T follicular helper cell (primary cell): ENCODE results near the gene FRAS1.

Source experiments
- DNase-seq: peaks from one replicate; pipeline ENCODE4 v3.0.0-alpha.2; 2020; ENCODE audit warnings: low read depth

FRAS1 gene

DNA sequence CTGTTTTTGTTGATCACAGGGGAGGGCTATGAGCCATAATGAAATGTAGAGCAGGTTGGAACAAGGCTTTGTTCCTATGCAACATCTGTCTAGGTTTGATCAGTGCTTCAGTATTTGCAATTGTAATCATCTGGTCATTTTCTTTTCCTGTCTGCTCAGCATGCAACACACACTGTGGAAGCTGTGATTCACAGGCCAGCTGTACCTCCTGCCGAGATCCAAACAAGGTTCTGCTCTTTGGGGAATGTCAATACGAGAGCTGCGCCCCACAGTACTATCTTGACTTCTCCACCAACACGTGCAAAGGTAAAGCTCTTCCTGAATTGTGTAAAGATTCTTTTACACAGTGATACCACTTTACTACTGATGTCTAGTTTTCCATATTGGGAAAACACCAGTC, 312.6 kb downstream of the FRAS1 start:
- no peak for DNase-seq

DNA sequence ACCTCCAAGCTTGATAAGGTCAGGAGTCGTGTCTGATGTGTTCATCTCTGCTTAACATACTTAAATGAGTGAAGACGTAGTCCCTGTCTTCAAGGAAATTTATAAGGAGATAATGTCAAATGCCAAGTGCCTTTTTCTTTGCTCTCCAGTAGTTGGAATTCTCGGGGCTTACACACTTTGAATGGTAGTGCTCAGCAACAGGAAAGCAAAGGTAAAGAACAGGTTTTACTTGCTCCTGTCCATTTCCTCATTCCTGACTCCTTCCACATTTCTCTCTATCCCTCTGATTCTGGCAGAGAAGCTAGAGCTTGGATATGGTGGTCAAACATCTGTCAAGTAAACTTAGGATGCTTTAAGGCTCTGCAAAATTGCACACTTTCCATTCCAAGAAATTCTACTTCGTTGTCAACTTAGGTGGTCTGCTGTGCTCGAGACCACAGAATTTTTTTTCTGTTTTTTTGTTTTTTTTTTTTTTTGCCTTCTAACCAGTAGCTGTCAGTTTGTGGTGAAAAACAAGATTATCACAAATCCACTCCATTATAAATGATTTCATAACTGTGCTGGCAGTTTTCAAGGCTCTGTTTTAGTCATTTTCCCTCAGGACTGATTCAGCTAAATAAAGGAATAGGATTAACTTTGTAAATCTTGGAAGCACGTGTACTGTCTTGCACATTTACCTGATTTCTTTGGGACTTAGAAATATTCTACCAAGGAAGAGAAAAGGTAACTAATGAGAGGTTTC, 313.7 kb downstream of the FRAS1 start:
- no peak for DNase-seq

GRCh38 chr4:78372355-78372988, 315.3 kb downstream of the FRAS1 start:
- DNase-seq, result no peak

DNA sequence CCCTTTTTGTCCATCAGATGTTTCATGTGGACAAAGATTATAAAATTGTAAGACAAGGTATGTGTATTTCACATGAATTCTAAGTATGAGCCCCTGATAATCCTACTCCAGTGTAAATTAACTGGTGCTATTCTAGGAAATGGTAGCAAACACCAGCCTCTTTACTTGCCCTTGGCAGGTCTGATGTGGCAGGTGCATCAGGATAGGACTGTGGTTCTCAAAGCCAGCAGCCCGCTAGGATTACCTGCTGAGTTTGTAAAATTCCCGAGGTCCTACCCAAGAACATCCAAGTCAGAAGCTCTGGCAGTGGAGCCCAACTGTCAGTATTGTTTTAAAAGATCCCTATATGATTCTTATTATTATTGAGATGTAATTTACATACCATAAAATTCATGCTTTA, 320.4 kb downstream of the FRAS1 start:
- no peak for DNase-seq

GRCh38 chr4:78379040-78379439, 321.9 kb downstream of the FRAS1 start:
- DNase-seq, result no peak

GRCh38 chr4:78379991-78380729, 323.0 kb downstream of the FRAS1 start:
- no peak for DNase-seq

GRCh38 chr4:78386679-78387078, 329.6 kb downstream of the FRAS1 start:
- no peak for DNase-seq

DNA sequence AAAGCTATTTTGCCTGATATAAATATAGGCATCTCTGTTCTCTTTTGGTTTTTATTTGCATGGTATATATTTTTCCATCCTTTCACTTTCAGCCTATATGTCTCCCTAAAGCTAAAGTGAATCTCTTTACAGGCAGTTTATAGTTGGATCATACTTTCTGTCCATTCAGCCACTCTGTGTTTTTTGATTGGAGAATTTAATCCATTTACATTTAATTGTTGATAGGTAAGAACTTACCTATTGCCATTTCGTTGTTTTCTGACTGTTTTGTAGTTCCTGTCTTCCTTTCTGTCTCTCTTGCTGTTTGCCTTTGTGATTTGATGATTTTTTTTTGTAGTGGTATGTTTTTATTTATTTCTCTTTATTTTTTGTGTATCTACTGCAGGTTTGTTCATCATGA, 338.5 kb downstream of the FRAS1 start:
- DNase-seq, result no peak

DNA sequence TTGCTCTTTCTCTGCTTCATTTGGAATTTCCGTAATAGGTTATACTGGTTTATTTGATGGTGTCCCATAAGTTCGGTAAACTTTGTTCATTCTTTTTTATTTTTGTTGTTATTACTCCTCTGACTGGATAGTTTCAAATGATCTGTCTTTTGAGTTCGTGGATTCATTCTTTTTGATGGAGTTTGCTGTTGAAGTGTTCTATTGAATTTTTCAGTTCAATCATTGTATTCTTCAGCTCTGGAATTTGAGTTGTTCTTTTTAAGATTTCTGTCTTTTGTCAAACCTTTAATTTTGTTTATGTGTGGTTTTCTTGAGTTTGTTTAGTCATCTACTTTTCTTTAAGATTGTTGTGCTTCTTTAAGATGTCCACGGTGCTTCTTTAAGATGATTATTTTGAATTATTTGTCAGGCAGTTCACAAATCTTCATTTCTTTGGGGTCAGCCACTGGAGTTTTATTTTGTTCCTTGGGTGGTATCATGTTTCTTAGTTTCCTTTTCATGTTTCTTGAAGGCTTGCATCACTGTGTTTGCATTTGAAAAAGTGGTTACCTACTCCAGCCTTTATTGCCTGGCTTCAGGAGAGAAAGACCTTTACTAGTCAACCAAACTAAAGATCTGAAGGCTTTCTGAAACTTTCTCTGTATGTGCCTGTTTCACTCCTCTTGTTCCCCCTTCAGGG, 339.6 kb downstream of the FRAS1 start:
- no peak for DNase-seq

GRCh38 chr4:78397292-78397630, 340.1 kb downstream of the FRAS1 start:
- DNase-seq, result no peak

- no peak for DNase-seq
Measured at GRCh38 chr4:78409612-78410202, 352.6 kb downstream of the FRAS1 start.

DNA sequence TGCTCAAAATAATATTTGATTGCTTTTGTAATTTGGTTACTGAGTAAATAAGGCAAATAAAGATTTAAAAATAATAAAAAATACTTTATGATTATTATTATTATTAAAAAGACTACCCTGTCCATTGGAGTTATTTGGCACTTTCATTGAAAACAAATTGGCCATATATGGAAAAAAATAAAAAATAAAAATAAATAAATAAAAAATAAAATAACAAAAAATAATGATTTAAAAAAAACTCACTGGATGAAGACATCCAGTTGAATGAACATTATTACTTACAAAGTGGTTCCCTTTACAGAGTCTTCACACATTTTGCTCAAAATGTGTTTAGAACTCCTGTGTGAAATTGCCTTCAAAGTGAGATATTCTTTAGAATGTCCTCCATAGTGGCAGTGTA, 353.1 kb downstream of the FRAS1 start:
- no peak for DNase-seq

GRCh38 chr4:78410676-78411075, 353.6 kb downstream of the FRAS1 start:
- no peak for DNase-seq

GRCh38 chr4:78414116-78414515, 357.0 kb downstream of the FRAS1 start:
- no peak for DNase-seq

DNA sequence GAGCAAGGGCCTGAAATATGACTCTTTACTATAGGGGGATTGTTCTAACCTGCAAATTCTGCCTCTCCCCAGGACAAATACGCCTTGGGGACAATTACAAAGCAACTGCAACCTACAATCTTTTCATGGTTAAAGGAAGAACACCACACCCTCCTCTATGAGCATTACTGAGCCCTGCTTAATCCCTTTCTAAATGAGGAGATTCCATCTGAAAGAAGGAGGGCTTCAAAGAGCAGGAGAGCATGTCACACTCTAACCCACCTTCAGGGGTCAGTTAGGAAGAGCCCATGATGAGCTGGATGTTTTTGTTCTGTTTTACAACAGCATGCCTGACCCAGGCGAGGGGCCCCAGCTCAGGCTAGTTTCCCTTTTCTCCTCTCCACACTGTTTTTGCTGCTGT, 360.5 kb downstream of the FRAS1 start:
- DNase-seq, result no peak

GRCh38 chr4:78418406-78418805, 361.3 kb downstream of the FRAS1 start:
- DNase-seq, result no peak

- DNase-seq, result no peak
Measured at GRCh38 chr4:78423790-78424189, 366.7 kb downstream of the FRAS1 start.

DNA sequence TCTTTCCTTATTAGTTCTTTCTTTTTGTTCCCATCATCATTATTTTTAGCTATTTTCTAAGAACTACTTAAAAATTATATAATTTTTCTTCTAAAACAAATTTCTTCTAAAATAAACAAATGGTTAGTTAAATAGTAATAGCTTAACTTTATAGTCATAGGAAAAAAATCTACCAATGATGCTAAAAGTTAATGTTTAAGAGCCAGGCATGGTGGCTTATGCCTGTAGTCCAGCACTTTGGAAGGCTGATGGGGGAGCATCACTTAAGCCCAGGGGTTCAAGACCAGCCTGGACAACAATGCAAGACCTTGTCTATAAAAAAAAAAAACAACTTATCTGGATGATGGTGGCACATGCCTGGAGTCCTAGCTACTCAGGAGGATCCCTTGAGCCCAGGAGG, 367.3 kb downstream of the FRAS1 start:
- no peak for DNase-seq

GRCh38 chr4:78426972-78427371, 369.8 kb downstream of the FRAS1 start:
- no peak for DNase-seq

DNA sequence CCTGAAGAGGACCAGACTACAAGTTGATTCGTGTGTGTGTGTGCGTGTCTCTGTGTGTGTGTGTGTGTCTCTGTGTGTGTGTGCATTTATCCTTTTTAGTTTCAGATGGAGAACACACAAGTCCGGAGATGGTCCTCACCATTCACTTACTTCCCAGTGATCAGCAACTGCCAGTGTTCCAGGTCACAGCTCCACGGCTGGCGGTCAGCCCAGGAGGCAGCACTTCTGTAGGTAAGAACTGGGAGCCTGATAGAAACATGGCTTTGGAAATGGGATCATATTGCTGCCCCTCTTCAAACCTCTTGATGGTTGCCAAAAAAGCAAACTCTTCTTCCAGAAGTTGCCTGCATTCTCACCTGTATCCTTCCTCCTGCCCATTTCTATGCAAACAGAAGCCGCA, 371.9 kb downstream of the FRAS1 start:
- no peak for DNase-seq

DNA sequence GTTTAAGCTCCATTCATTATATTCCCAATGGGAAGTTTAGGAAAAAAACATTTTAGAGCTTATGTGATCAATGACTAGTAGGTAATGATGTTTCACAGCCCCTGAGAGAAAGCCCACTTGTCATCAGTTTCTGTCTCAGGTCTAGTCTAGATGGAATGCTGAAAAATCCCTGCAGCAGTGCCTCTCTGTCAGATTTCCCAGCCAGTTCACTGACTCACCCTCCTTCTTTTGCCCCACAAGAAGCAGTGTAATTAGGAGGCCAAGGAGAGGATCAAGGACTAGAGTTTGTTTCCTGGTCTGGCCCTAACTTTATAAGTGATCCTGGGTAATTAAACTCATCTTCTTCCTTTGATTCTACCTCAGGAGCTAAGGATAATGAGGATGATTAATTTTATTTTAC, 375.8 kb downstream of the FRAS1 start:
- DNase-seq, result no peak

GRCh38 chr4:78437608-78438088, 380.5 kb downstream of the FRAS1 start:
- DNase-seq, result no peak
